MCF 10A (cell line): ENCODE results near the gene LILRB5. TPM values are rescaled to one million over a fixed set of nuclear protein-coding genes. Genes with fewer than 3 reads are reported as not detected.
"Not testable (repeated sequence)": the region's sequence is repeated elsewhere in the genome, so short reads cannot be mapped to it uniquely, and the experiment has no call there.

Experiments
- BruUV-seq: library from RNA; stranded (reverse); fragments of 400-500 nt; replicated peaks from 2 replicates; lab custom pipeline; 2021; lab: Mats Ljungman, UMichigan
- CTCF ChIA-PET: fragments of 300-600 bp; sonication (Branson Sonifier 250); formaldehyde crosslinking; extraction: SDS; loops from one replicate; lab custom pipeline; 2021; ENCODE audit warnings: antibody characterized with exemption, inconsistent platforms; lab: Yijun Ruan, JAX
- POLR2A ChIA-PET: fragments of 300-600, 350-650 bp; sonication (Branson Sonifier 250); formaldehyde crosslinking; extraction: SDS; loops from one replicate; lab custom pipeline; 2020; ENCODE audit warnings: antibody characterized with exemption, inconsistent platforms; lab: Yijun Ruan, JAX
- DNase-seq: peaks from one replicate; pipeline ENCODE4 v3.0.0-alpha.2; 2018; ENCODE audit not compliant: unreplicated experiment
- H3K27ac Mint-ChIP-seq: one replicate; pipeline ENCODE4 v1.8.0; 2022; ENCODE audit warnings: mild to moderate bottlenecking, low read depth, mixed read lengths; ENCODE audit not compliant: unreplicated experiment
- H3K27me3 Mint-ChIP-seq: one replicate; pipeline ENCODE4 v1.8.0; 2022; ENCODE audit warnings: mixed read lengths; ENCODE audit not compliant: insufficient read depth, unreplicated experiment
- H3K36me3 Mint-ChIP-seq: one replicate; pipeline ENCODE4 v1.8.0; 2022; ENCODE audit warnings: mild to moderate bottlenecking, moderate library complexity, mixed read lengths; ENCODE audit not compliant: insufficient read depth, unreplicated experiment
- H3K4me1 Mint-ChIP-seq: one replicate; pipeline ENCODE4 v1.8.0; 2022; ENCODE audit warnings: mixed read lengths; ENCODE audit not compliant: insufficient read depth, unreplicated experiment
- H3K4me3 Mint-ChIP-seq: one replicate; pipeline ENCODE4 v1.8.0; 2022; ENCODE audit warnings: mild to moderate bottlenecking, moderate library complexity, mixed read lengths; ENCODE audit not compliant: unreplicated experiment
- H3K9me3 Mint-ChIP-seq: one replicate; pipeline ENCODE4 v1.8.0; 2022; ENCODE audit warnings: mixed read lengths; ENCODE audit not compliant: unreplicated experiment
- CTCF ChIP-seq: fragments of 200-600 bp; IDR thresholded peaks from one replicate; pipeline ENCODE4 v1.8.0; 2022; ENCODE audit warnings: antibody characterized with exemption, mild to moderate bottlenecking; ENCODE audit not compliant: unreplicated experiment
- intact Hi-C: fragments of 100-400 bp; cut with micrococcal nuclease; formaldehyde crosslinking; loops from 2 replicates; pipeline ENCODE4 v1.14.1; 2022
- total RNA-seq: library from RNA; stranded (reverse); gene quantifications from 2 replicates; pipeline ENCODE4 v1.2.3, GENCODE V29; 2022

The LILRB5 gene
- total RNA-seq, 1 experiment from 2014 or later: not detected

- peaks cover 87% of the 10 kb centered on the region for H3K27me3 Mint-ChIP-seq
- no peaks in the 10 kb centered on the region for H3K36me3 Mint-ChIP-seq
- no peak for TF ChIP-seq CTCF
- POLR2A ChIA-PET: no interaction called here
- intact Hi-C loops: no loop called here
- no peak for DNase-seq
- BruUV-seq: no TSS peak
- no peak overlapping the region for H3K4me3 Mint-ChIP-seq
- H3K27ac Mint-ChIP-seq: no peak overlapping the region
- H3K4me1 Mint-ChIP-seq: no peaks in the 10 kb centered on the region
- no peaks in the 10 kb centered on the region for H3K9me3 Mint-ChIP-seq
- CTCF ChIA-PET: interaction anchor here (1.3 kb wide), 1 partner anchor 21 kb away, joined by 3 read pairs; no protein-coding TSS in a partner anchor
These were observed 30.4 kb upstream of the LILRB5 start for GRCh38 chr19:54287456-54287855.

- intact Hi-C loops: not testable (repeated sequence)
- peaks cover 90% of the 10 kb centered on the region for H3K27me3 Mint-ChIP-seq
These were observed 29.2 kb upstream of the LILRB5 start for GRCh38 chr19:54286283-54286682.

GRCh38 chr19:54285427-54286056 is 28.5 kb upstream of the LILRB5 start:
- intact Hi-C loops, CTCF ChIA-PET, H3K36me3 Mint-ChIP-seq, H3K4me1 Mint-ChIP-seq, DNase-seq, H3K27ac Mint-ChIP-seq, BruUV-seq, H3K9me3 Mint-ChIP-seq, H3K4me3 Mint-ChIP-seq, POLR2A ChIA-PET: not testable (repeated sequence)
- H3K27me3 Mint-ChIP-seq: peaks cover 90% of the 10 kb centered on the region

More at GRCh38 chr19:54286283-54286682, 29.2 kb upstream of the LILRB5 start:
- H3K4me1 Mint-ChIP-seq, H3K4me3 Mint-ChIP-seq, DNase-seq, POLR2A ChIA-PET, CTCF ChIA-PET, H3K36me3 Mint-ChIP-seq, BruUV-seq, H3K27ac Mint-ChIP-seq, H3K9me3 Mint-ChIP-seq: not testable (repeated sequence)

GRCh38 chr19:54282686-54283470 is 25.8 kb upstream of the LILRB5 start:
- CTCF ChIA-PET: interaction anchor here (1.0 to 1.3 kb wide), 2 partner anchors 15 to 17 kb away, joined by 4 read pairs; no protein-coding TSS in a partner anchor
- POLR2A ChIA-PET: no interaction called here
- no TSS peak for BruUV-seq
- Mint-ChIP-seq H3K9me3 (no peaks in the 10 kb centered on the region), H3K36me3 (no peaks in the 10 kb centered on the region), H3K27me3 (peaks cover 84% of the 10 kb centered on the region), H3K4me1 (no peaks in the 10 kb centered on the region), H3K27ac (no peak overlapping the region), H3K4me3 (no peak overlapping the region)
- intact Hi-C loops: no loop called here
- no peak for TF ChIP-seq CTCF
- no peak for DNase-seq

GRCh38 chr19:54281729-54282075 is 24.6 kb upstream of the LILRB5 start:
- BruUV-seq, intact Hi-C loops, H3K27ac Mint-ChIP-seq, DNase-seq, H3K9me3 Mint-ChIP-seq, H3K4me1 Mint-ChIP-seq, H3K4me3 Mint-ChIP-seq, POLR2A ChIA-PET, H3K36me3 Mint-ChIP-seq: not testable (repeated sequence)
- CTCF ChIA-PET: interaction anchor here (1.3 kb wide), 1 partner anchor 14 kb away, joined by 4 read pairs; no protein-coding TSS in a partner anchor
- peaks cover 73% of the 10 kb centered on the region for H3K27me3 Mint-ChIP-seq
